Measurements from ENCODE around the gene RGS7BP.

The RGS7BP gene

GRCh38 chr5:64637144-64637543 is 131.3 kb downstream of the RGS7BP start:
- peak; percentile 1 for DNase-seq

- no peak for DNase-seq
Observed at GRCh38 chr5:64637837-64638443, 132.1 kb downstream of the RGS7BP start.

- DNase-seq: no peak
Observed at GRCh38 chr5:64644831-64645230, 139.0 kb downstream of the RGS7BP start.

DNA sequence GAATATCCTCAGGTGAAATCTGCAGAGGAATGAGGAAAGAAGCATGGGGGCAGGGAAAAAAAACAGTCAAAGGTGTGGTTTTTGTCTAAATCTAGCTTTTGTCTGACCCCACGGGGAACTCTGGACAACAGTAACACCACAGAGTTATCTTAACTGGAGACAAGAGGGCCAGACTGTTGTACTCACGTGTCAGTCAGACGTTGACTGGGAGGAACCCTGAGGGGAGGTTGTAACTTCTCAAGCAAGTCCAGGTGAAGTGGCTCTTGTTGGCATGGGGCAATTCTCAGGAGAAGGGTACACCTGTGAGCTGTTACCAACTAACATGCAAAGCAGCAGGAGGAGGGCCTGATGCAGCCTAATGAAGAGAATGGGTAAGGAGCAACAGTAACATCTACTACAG is 140.4 kb downstream of the RGS7BP start:
- DNase-seq: no peak

GRCh38 chr5:64649512-64649911 is 143.7 kb downstream of the RGS7BP start:
- DNase-seq: no peak

- no peak for DNase-seq
Observed at GRCh38 chr5:64653766-64654560, 148.1 kb downstream of the RGS7BP start.

- no peak for DNase-seq
Observed at GRCh38 chr5:64654561-64654938, 148.7 kb downstream of the RGS7BP start.

DNA sequence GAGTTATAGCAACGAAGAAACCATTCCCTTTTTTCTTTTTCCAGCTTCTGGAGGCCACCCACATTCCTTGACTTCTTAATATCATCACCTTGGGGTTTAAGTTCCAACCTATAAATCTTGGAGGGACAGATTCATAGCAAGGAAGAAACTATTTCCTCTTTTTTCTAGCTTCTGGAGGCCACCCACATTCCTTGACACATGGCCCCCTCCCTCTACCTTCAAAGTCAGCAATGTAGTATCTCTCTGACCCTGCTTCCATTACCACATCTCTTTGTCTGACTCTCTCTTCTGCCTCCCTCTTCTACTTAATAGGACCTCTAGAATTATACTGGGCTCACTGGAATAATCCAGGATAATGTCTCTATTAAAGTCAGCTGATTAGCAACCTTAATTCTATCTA is 149.8 kb downstream of the RGS7BP start:
- no peak for DNase-seq

DNA sequence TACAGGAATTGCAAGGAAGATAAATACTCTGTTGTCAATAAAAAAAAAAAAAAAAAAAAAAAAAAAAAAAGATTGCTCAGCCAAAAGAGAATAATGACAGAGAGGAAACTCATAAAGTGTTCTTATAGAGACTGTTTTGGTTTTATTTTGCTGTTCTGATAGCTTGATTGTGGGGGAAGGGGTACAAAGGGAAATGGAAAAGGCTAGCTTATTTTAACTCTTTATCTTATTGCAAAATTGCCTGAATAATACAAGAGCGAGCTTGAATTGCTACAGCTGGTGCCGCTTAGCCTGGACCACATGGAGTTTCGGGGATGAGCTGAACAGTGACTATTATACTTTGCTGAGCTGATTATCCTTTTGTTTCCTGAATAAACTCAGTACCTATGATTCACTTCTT is 153.5 kb downstream of the RGS7BP start:
- DNase-seq: no peak

All from CD4-positive, alpha-beta T cell treated with Interferon gamma for 1 hour (primary cell).